AG08396 (cell line): Measurements from ENCODE around the gene SSU72.
"Not testable (repeated sequence)": the region's sequence is repeated elsewhere in the genome, so short reads cannot be mapped to it uniquely, and the experiment has no call there.

ENCODE experiments used
- DNase-seq: peaks from one replicate; pipeline ENCODE4 v3.0.0; 2012; ENCODE audit warnings: low spot score, mixed read lengths

SSU72 gene

GRCh38 chr1:1495461-1495975, 79.1 kb downstream of the SSU72 start:
- DNase-seq = not testable (repeated sequence)

DNA sequence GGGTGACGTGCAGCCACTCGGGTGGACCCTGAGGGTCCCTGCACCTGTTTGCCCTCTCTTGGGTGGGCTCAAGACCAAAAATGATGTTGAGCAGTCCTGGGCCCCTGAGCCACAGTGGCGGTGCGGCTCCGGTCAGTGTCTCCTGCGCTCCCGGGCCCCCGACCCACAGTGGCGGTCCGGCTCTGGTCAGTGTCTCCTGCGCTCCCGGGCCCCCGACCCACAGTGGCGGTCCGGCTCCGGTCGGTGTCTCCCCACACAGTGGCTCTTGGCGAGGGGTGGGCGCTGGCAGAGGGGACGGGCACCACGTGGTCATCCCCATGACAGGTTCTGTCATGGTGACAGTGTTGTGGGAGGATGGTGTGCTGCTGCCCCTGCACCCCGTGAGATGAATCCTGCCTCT, 80.4 kb downstream of the SSU72 start:
- DNase-seq = not testable (repeated sequence)
